ENCODE data around the gene TMEM115. TPM values are rescaled to one million over a fixed set of nuclear protein-coding genes. Genes with fewer than 3 reads are reported as not detected.

TMEM115 gene
- total and polyA plus RNA-seq, 10 of the 15 experiments (the other 5 are each of a cell fraction or from before 2014, with no cell fraction given): 1.9 to 18.7 (median 13.2) TPM

DNA sequence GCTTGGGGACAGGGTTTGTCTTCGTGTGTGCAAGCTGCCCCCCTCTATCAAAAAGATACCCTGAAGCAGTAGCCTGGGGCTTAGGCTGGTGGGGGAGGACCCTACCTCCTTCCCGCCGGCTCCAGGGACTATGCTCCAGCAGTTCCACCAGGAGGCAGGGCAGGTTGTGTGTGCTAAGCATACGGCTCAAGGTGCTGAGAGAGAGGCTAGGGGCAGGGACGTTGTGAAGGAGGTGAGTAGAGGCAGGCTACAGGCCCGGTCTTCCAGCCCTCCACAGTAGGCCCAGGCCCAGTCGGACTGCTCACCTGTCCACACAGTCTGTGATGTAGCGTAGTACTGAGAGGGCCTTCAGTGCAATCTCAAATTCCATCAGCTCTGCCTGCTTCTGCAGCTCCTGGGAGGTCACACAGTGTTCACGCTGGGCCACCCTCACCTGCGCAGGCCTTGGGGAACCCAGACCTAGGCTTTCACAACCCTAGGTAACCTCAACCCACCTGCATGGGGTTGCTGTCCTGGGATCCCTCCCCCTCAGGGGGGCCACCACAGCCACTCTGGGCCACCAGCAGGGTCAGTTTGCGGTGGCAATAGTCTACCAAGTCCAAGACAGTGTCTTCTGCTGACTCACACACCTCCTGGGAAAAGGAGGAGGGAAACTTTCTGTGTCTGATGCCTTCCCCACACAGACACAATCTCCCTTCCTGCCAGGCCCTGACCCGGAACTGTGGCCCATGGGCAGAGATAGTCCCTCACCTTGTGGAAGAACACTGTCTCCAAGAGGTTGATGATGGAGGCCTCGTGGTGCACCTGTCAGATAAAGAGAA lies 16.3 kb downstream of the TMEM115 start:
- TF ChIP-seq RUNX3 (IDR thresholded peaks at IDR 0.05; ENCODE audit: low read length) (no peak), GATAD2B (conservative IDR thresholded peaks at IDR 0.05; ENCODE audit: low read depth) (no peak)
- TF ChIP-seq, protein P1, sequence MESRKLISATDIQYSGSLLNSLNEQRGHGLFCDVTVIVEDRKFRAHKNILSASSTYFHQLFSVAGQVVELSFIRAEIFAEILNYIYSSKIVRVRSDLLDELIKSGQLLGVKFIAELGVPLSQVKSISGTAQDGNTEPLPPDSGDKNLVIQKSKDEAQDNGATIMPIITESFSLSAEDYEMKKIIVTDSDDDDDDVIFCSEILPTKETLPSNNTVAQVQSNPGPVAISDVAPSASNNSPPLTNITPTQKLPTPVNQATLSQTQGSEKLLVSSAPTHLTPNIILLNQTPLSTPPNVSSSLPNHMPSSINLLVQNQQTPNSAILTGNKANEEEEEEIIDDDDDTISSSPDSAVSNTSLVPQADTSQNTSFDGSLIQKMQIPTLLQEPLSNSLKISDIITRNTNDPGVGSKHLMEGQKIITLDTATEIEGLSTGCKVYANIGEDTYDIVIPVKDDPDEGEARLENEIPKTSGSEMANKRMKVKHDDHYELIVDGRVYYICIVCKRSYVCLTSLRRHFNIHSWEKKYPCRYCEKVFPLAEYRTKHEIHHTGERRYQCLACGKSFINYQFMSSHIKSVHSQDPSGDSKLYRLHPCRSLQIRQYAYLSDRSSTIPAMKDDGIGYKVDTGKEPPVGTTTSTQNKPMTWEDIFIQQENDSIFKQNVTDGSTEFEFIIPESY (IDR thresholded peaks at IDR 0.05): no peak
- TF ChIP-seq, protein P2, sequence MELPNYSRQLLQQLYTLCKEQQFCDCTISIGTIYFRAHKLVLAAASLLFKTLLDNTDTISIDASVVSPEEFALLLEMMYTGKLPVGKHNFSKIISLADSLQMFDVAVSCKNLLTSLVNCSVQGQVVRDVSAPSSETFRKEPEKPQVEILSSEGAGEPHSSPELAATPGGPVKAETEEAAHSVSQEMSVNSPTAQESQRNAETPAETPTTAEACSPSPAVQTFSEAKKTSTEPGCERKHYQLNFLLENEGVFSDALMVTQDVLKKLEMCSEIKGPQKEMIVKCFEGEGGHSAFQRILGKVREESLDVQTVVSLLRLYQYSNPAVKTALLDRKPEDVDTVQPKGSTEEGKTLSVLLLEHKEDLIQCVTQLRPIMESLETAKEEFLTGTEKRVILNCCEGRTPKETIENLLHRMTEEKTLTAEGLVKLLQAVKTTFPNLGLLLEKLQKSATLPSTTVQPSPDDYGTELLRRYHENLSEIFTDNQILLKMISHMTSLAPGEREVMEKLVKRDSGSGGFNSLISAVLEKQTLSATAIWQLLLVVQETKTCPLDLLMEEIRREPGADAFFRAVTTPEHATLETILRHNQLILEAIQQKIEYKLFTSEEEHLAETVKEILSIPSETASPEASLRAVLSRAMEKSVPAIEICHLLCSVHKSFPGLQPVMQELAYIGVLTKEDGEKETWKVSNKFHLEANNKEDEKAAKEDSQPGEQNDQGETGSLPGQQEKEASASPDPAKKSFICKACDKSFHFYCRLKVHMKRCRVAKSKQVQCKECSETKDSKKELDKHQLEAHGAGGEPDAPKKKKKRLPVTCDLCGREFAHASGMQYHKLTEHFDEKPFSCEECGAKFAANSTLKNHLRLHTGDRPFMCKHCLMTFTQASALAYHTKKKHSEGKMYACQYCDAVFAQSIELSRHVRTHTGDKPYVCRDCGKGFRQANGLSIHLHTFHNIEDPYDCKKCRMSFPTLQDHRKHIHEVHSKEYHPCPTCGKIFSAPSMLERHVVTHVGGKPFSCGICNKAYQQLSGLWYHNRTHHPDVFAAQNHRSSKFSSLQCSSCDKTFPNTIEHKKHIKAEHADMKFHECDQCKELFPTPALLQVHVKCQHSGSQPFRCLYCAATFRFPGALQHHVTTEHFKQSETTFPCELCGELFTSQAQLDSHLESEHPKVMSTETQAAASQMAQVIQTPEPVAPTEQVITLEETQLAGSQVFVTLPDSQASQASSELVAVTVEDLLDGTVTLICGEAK (IDR thresholded peaks at IDR 0.05; ENCODE audit: borderline replicate concordance): no peak
- TF ChIP-seq, protein P3, sequence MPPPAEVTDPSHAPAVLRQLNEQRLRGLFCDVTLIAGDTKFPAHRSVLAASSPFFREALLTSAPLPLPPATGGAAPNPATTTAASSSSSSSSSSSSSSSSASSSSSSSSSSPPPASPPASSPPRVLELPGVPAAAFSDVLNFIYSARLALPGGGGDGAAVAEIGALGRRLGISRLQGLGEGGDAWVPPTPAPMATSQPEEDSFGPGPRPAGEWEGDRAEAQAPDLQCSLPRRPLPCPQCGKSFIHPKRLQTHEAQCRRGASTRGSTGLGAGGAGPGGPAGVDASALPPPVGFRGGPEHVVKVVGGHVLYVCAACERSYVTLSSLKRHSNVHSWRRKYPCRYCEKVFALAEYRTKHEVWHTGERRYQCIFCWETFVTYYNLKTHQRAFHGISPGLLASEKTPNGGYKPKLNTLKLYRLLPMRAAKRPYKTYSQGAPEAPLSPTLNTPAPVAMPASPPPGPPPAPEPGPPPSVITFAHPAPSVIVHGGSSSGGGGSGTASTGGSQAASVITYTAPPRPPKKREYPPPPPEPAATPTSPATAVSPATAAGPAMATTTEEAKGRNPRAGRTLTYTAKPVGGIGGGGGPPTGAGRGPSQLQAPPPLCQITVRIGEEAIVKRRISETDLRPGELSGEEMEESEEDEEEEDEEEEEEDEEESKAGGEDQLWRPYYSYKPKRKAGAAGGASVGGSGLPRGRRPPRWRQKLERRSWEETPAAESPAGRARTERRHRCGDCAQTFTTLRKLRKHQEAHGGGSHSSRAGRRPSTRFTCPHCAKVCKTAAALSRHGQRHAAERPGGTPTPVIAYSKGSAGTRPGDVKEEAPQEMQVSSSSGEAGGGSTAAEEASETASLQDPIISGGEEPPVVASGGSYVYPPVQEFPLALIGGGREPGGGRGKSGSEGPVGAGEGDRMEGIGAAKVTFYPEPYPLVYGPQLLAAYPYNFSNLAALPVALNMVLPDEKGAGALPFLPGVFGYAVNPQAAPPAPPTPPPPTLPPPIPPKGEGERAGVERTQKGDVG (CRISPR knock-in tag; IDR thresholded peaks at IDR 0.05): no peak
- SMC1A ChIA-PET (ENCODE audit: uncharacterized antibody, unreplicated experiment): no interaction called here
- ATAC-seq: no peak

More for the DNA sequence above, 16.3 kb downstream of the TMEM115 start:
- Histone ChIP-seq H4K20me1 (ENCODE audit: control insufficient read depth, insufficient read depth) (no peaks in the 10 kb centered on the region), H3K4me2 (ENCODE audit: control insufficient read depth, insufficient read depth) (no peak overlapping the region), H3K27ac (ENCODE audit: control insufficient read depth, insufficient read depth) (no peak overlapping the region), H3K4me3 (no peak overlapping the region), H3K79me2 (ENCODE audit: control insufficient read depth, insufficient read depth, low read length) (peaks cover 25% of the 10 kb centered on the region), H3K4me1 (ENCODE audit: control insufficient read depth, insufficient read depth, low read length) (peaks cover 8% of the 10 kb centered on the region; the same call in 1 of the 2 replicates), H3K27me3 (replicated peaks in 1 of 2; ENCODE audit: control insufficient read depth in 2 of 2, insufficient read depth in 2 of 2, low read length in 1 of 2) (no peaks in the 10 kb centered on the region), H3K9ac (ENCODE audit: control insufficient read depth, insufficient read depth, low read length) (no peak overlapping the region), H3K9me3 (replicated peaks; ENCODE audit: control insufficient read depth, insufficient read depth, low read length) (no peaks in the 10 kb centered on the region), H2AFZ (ENCODE audit: control insufficient read depth, low read depth, low read length) (no peak overlapping the region), H3K36me3 (ENCODE audit: control insufficient read depth in 2 of 2, insufficient read depth in 2 of 2, low read length in 1 of 2) (peaks cover 0 to 3% of the 10 kb centered on the region in 2 experiments; a peak in 1 of 4 replicates)
- no peak for DNase-seq (ENCODE audit: low read depth, low spot score)
- intact Hi-C loops (cut with micrococcal nuclease; ENCODE audit: unreplicated experiment): no loop called here
- no peak for FAIRE-seq
- ChIA-PET POLR2A (interaction anchor here (0.6 to 1.0 kb wide), 2 partner anchors 108 to 224 kb away, joined by 3 read pairs; no protein-coding TSS in a partner anchor), RAD21 (ENCODE audit: unreplicated experiment) (interaction anchor here (0.6 kb wide), 1 partner anchor 22 kb away, joined by 4 read pairs; no protein-coding TSS in a partner anchor), CTCF (interaction anchor here (0.6 kb wide), 1 partner anchor 16 kb away, joined by 4 read pairs; the partner anchor contains the start of gene TMEM115)
- in situ Hi-C loops (cut with MboI): no loop called here
- 69% methylated on average over 13 of the region's 13 CpGs for WGBS (ENCODE audit: insufficient coverage, insufficient replicate concordance, low lambda C conversion rate, missing lambda C conversion rate)
- BruUV-seq (replicated peaks): no TSS peak
